HG02884 (cell line): ENCODE measurements around the gene EFCAB8.

Experiments
- ATAC-seq: cut with Tn5 transposase; IDR thresholded peaks from one replicate; pipeline ENCODE4 v1.9.1; 2021; ENCODE audit warnings: mild to moderate bottlenecking, moderate library complexity; ENCODE audit not compliant: unreplicated experiment

The EFCAB8 gene

DNA sequence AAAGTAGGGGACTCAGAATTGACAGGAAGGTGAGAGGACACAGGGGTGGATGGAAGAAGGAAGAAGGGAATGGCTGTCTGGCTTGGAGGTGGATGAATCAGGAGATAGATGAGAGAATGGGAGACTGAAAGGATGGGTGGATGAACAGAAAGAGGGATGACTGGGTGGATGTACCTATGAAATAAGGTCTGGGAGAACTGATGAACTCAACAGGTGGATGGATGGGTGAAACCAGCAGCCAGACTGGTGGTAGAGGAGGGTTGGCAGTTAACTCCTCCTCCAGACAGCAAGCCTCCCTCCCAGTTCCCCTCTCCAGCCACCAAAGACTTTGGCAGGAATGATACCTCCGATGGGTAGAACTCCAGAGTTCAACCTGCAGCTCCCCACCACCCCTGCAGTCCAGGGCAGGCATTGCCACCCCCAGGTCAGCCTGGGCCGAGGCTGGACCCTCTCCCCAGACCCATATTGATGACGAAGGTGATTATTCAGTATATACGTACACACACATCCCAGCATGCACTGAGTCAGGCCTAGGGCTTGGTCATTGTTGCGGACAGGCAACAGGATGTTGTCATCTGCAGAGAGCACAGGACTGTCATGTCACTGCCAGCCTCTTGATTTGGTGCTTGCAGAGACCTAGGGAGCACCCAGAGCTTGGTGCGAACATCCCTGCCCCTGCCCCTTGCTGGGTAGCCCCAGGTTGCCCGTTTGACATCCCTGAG lies 143.5 kb downstream of the EFCAB8 start:
- ATAC-seq, result no peak

GRCh38 chr20:33004141-33004751 lies 145.5 kb downstream of the EFCAB8 start, which contains the start of gene SUN5:
TSS of gene SUN5 (minus strand) at chr20:33004433. CDS start at chr20:33004340, 93 bp downstream.
- no peak for ATAC-seq

- ATAC-seq, result no peak
Measured at GRCh38 chr20:33005132-33005566, 146.4 kb downstream of the EFCAB8 start.

DNA sequence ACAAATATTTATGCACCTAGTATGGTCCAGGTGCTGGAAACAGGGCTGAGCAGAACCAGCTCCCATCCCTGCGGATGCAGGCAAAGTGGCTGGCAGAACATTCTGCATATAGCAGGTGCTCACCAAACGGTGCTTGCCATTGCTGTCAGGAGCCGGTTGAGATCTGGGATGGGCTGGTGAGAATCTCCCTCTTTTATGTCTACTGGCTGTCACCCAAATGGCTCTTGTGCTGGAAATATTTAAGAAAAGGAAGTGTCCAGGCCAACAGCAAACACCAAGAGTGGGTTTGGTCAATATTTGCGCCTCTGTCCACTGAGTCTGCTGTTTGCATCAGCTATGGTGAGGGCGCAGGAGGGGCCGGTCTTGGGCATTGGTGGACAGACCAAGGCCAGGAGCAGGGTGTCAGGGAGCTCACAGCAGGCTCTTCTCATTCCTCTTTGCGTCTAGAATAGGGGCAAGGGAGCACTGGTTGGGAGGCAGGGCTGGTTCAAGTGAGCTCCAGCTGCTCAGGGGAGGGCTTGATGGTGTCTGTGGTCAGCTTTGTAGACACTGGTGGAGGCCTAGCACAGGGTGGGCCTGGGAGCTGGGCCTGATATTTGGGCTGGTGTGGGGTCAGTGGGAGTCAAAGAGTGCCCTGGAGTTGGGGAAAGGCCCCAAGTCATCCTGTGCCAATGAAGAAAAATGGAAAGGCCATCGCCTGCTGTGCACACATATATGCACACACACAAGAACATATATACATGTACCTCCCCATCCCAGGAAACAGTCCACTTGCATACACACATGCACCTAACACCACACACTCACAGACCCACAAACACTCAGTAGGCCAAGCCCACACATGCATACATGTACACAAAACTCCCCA lies 147.4 kb downstream of the EFCAB8 start:
- ATAC-seq, result no peak

DNA sequence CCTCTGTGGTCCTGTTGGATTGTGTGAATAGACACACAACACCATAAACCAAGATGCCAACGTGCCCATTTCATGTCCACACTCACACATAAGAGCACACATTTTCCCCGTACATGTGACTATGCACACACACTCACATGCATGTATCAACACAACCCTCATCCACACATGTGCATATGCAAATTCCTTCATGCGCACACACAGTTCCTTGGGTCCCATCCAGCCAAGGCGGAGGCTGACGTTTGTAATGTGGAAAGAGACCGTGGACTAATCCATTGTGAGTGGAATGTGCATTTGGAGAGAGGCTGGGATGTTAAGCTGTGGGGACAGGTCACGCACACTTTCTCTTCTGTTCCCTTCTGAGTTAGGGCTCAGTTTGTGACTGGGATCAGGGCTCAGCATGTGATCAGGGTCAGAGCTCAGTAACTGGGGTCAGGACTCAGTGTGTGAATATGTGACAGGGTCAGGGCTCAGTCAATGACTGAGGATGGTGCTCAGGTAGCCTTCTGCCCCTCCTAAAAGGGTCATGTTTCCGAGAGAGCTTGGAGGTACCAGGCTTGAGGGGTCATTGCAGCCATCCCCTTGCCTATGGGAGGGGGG lies 148.2 kb downstream of the EFCAB8 start:
- no peak for ATAC-seq

DNA sequence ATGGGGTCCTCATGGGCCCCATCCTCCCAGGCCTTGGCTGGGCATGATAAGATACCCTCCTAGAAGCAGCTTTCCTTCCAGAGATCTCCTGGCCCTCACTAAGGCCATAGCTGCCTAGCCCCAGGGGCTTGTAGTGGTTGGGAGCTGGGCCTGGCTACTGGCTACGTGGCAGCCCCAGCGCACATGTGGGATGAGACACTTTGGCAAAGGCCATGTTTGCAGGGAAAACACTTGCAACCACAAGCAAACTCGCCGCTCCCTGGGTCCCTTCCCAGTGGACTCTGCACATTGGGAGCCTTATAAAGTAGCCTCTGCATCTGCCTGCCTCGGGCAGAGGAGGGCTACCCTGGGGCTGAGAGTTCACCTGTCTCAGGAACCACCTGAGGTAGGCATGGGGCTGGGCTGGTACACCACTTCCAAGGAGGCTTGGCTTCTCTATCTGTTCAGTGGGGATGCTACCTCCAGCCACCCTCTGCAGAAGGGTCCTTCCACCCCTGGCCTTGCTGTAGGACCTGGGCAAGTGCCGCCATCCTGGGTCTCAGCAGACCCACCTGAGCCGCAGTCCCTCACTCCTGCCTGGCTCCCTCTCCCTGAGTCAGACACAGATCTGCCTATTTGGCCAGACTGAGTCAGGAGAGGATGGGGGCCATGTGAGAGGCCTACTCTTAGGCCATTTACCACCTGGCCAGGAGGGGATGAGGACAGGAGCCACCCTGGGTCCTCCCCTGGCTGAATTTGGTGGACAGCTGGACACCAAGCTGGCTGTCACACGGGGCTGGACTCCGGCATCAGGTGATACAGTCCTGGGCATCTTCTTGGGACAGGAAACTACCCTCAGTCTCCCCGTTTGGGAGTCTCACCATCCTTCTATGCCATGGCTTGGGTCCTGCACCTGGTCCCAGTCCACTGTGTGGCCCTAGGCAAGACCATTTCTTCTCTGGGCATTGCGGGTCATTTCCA lies 148.9 kb downstream of the EFCAB8 start, which contains the start of gene BPIFB2:
TSS of gene BPIFB2 (plus strand) at position 329 of the 960 bp plus-strand sequence. CDS start 871 bp downstream, outside the sequence.
- no peak for ATAC-seq

DNA sequence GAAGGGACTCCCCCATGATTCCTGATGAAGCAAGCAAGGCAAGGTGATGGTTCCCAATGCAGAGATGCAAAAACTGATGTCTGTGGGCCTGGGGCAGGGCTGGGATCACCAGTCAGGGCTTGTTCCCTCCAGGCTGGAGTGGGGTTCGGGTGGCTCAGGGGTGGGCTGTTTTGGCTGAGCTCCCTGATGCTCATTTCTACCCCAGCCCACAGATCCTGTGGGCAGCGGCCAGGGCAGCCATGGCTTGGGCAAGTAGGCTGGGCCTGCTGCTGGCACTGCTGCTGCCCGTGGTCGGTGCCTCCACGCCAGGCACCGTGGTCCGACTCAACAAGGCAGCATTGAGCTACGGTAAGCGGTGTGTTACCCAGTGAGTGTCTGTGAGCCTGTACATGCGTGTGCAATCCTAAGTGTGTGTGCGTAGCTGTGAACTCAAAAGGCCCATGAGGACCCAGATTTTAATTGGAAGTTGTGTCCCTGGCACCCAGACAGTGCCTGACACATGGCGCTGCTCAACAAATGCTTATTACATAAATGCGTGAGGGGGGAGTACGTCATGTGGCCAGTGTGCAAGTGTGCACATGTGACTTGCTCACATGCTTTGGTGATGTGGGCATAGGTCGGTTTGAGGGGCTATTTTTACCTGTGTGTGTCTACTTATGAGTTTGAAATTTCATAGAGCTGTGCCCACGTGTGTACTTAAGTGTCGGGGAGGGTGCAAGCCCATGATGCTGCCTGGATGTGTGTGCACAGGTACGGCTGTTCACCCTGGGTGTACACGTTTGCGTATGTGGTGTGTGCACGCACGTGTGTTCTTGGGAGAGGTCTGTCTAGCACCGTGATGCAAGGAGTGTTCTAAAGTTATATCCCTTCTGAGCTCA lies 149.9 kb downstream of the EFCAB8 start:
- ATAC-seq, result no peak

GRCh38 chr20:33009214-33010132 lies 150.8 kb downstream of the EFCAB8 start:
- ATAC-seq, result no peak

DNA sequence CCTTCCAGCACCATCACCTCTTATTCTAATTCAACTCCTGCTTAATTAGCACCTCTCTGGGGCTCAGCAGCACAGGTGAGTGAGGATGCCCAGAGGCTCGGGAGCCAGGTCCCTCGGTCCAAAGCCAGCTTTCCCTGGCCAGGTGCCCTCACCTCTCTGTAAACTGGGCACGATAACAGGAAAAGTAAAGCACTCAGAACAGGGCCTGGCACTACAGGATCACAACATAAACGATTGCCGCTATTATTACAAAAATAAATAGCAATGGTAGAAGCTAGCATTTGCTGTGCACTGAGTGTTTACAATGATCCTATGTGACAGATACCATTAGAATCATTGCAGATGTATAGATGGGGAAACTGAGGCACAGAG lies 151.4 kb downstream of the EFCAB8 start:
- no peak for ATAC-seq

DNA sequence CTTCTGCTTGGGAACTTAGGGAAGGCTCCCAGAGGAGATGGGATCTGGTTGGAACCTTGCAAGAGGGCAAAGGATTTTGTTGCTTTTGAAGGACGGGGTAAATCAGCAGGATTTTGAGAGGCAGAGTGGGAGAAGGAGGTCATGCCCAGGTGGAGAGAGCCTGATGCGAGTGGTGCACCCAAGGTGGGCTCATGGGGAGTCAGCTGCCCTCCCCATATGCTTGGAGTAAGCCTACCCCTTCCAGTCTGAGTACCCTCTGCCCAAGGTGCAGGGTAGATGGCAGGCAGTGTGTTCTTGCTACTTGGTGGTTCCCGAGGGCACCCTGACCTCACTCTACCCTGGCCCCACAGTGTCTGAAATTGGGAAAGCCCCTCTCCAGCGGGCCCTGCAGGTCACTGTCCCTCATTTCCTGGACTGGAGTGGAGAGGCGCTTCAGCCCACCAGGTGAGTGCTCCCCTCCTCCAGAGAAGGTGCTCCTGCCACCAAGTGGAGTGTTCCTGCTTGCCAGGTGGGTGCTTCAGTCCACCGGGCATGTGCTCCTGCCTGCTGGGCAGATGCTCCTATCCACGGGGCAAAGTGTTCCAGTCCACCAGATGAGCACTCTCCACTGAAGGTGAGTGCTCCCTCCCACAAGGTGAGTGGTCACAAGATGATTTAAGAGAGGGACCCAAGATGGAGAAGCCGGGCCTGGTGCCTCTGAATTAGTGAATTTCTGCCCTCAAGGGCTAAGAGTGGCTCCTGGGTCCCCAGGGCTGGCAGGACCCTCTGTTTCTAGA lies 152.1 kb downstream of the EFCAB8 start:
- ATAC-seq, result no peak
